ENCODE measurements around the gene KCTD15. TPM values are rescaled to one million over a fixed set of nuclear protein-coding genes. Genes with fewer than 3 reads are reported as not detected.

The KCTD15 gene
- polyA plus RNA-seq, 3 donors = 38.2 to 41.9 (median 39.7) TPM

DNA sequence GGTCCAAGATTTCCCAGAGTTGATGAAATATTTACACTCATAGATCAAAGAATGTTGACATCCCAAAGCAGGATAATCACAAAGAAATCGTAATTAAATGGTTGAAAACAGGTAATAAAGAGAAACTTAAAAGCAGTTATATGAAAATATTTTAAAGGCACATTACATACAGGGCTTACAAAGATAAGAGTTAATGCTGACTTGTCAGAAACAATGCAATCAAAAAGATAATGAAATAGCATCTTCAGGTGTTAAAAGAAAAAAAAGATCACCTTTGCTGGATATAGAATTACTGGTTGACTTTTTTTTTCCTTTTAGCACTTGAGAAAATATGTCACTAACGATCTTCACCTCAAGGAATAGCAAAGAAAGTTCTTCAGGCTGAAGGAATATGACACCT, 48.8 kb downstream of the KCTD15 start:
- no peak for DNase-seq (ENCODE audit: low read depth in 3 of 3, low spot score in 2 of 3)

- DNase-seq (ENCODE audit: low read depth in 3 of 3, low spot score in 2 of 3) = no peak
These were observed 53.0 kb downstream of the KCTD15 start for GRCh38 chr19:33849551-33850147.

DNA sequence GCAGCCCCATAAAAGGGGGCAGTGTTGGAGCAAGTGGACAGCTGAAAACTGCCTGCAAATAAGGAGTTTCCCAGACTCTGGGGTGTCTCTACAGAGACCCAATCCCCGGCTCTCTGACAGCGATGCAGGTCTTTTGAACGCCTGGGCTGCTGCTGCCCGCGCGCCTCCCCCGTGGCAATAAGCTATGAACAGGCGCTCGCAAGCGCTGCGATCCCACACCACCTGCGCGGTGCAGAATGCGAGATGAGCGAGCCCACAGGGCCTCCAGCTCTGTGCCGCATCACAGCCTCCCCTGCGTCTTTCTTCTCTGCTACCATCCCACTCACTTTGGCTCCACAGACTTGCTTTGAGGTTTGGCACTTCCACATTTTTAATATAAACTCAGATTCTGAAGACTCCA, 62.3 kb downstream of the KCTD15 start:
- no peak for DNase-seq (ENCODE audit: low read depth in 3 of 3, low spot score in 2 of 3)

DNA sequence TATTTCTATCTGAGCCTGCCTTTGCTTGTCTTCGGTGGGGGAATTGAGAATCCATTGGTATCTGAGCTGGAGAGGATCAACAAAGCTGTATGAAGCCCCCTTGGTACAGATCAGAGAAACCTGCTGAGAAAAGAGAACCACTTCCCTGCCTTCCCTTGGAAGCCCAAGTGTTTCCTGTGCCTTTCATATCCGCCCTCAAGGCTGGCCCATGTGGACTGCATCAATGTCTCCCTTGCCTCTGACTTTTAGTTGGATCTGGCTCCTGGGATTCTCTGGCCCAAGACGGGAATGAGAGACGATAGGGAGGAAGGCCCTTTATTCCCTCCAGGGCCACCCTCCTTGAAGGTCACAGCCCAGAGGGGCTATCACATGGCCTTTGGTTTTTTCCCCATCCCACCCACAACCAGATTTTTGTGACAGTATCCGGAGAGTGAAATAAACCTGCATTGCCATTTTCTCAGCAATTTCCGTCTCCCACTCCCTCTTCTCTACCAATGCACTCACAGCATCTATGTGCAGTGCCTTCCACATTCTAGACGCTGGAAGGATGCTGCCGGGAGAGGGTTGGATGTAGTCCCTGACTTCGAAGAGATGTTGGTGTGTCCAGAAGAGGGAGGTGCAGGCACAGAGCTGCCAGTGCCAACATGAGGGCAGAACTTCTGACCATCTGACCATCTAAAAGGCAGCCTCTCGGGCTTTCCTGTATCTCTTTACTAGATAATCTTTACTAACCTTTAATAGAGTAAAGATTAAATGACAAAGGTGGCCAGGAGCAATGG, 63.8 kb downstream of the KCTD15 start:
- DNase-seq (ENCODE audit: low read depth in 3 of 3, low spot score in 2 of 3) = no peak

DNA sequence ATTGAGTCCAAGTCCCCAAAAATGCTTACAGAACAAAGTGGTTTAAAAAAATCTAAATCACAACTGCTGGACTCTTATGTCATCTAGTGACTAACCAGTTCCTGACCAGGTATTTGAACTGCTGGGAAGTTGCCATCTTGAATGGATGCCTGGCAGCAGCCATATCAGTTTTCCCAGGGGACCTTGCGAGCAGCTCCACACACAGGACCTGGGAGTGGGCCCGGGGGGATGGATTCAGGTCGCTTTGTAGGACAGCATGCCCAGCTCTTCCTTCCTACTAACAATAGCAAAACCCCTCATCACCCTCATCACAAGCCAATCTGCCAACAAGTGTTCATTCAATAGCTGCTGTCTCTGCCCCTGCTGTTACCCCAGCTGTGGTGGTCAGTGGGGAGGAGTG, 65.3 kb downstream of the KCTD15 start:
- no peak for DNase-seq (ENCODE audit: low read depth in 3 of 3, low spot score in 2 of 3)

DNA sequence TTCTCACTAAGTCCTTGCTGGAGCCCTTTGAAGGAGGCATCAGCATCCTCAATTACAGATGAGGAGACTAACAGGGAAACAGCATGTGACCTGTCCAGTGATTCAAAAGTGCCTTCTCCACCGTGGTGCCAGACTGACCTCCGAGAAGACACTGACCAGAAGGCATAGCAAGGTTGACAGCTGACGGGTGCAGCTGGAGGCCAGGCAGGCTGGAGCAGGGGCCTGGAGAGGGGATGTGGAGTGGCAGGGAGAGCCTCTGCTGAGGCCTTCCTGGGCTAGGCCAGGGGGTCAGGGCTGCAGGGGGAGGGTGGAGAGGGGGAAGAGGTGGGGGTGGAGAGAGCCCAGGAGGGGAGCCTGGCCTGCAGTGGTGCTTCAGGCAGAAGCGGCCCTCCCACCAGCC, 66.3 kb downstream of the KCTD15 start:
- no peak for DNase-seq (ENCODE audit: low read depth in 3 of 3, low spot score in 2 of 3)

DNA sequence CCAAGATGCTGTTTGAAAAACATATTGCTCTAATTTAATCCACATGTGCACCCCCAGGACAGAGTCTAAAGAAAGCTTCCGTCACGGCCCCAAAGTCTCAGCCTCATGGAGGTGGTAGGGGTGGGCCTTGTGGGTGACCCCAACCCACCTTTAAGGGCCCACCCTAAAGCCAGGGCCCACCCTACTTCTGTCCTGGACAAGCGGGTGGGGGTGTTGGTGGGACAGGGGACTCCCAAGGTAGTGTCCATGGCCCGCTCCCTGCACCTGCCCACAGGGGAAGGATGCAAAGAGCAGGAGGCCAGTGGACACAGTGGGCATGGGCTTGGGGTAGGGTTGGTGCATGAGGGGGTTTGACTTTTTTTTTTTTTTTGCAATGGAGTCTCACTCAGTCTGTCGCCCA, 66.8 kb downstream of the KCTD15 start:
- no peak for DNase-seq (ENCODE audit: low read depth in 3 of 3, low spot score in 2 of 3)

GRCh38 chr19:33864311-33864850, 67.7 kb downstream of the KCTD15 start:
- no peak for DNase-seq (ENCODE audit: low read depth in 3 of 3, low spot score in 2 of 3)

DNA sequence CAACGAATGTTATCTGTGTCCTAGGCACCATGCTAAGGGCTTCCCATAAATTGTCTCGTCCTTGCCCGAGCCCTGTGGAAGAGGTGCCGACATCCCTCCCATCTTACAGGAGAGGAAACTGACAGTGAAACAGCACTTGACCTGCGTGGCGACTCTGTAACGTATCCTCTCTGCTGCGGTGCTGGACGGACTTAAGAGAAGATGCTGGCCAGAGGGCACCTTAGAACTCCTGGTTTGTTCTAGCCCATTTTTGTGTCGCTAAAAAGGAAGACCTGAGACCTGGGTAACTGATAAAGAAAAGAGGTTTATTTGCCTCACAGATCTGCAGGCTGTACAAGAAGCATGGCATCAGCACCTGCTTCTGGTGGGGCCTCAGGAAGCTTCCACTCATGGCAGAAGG, 68.6 kb downstream of the KCTD15 start:
- no peak for DNase-seq (ENCODE audit: low read depth in 3 of 3, low spot score in 2 of 3)

Other genes starting within 250 kb of the KCTD15 start
- gene CHST8, start 174.9 kb upstream of the KCTD15 start, polyA plus RNA-seq (ENCODE audit: insufficient read length in 3 of 3) = under 1 TPM; 0.12 to 0.27 (median 0.24) TPM